Adrenal gland (tissue), 5 donors: Measurements from ENCODE around the gene ACSF3.

Experiments used
- POLR2A ChIP-seq, 2 donors: fragments of 450-650 bp; IDR thresholded peaks; one replicate each; pipeline ENCODE4 v1.6.1; 2017; ENCODE audit warnings: antibody characterized with exemption in 2 of 2, mild to moderate bottlenecking in 2 of 2, moderate library complexity in 1 of 2
- TF ChIP-seq, protein P1 (sequence below), 6 experiments: fragments of 450-650 bp in 4 of 6; fragments of 200-600 bp in 2 of 6; sonication (generic) in 1 of 6; IDR thresholded peaks; 1 replicate in 5 of 6; 2 replicates in 1 of 6; pipeline versions ENCODE4 v1.5.1 to v1.8.0; 2016 to 2021; ENCODE audit warnings: antibody characterized with exemption in 6 of 6, mild to moderate bottlenecking in 2 of 6, moderate library complexity in 1 of 6
- donor health status: DM: no; HTN: no; CAD: no.

GRCh38 chr16:89184677-89184932 is 91.0 kb downstream of the ACSF3 start:
- TF ChIP-seq, protein P1, sequence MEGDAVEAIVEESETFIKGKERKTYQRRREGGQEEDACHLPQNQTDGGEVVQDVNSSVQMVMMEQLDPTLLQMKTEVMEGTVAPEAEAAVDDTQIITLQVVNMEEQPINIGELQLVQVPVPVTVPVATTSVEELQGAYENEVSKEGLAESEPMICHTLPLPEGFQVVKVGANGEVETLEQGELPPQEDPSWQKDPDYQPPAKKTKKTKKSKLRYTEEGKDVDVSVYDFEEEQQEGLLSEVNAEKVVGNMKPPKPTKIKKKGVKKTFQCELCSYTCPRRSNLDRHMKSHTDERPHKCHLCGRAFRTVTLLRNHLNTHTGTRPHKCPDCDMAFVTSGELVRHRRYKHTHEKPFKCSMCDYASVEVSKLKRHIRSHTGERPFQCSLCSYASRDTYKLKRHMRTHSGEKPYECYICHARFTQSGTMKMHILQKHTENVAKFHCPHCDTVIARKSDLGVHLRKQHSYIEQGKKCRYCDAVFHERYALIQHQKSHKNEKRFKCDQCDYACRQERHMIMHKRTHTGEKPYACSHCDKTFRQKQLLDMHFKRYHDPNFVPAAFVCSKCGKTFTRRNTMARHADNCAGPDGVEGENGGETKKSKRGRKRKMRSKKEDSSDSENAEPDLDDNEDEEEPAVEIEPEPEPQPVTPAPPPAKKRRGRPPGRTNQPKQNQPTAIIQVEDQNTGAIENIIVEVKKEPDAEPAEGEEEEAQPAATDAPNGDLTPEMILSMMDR (IDR thresholded peaks at IDR 0.05) = no peak
- no peak for TF ChIP-seq POLR2A (IDR thresholded peaks at IDR 0.05)
